ENCODE measurements around the gene NBEAL1. TPM values are rescaled to one million over a fixed set of nuclear protein-coding genes. Genes with fewer than 3 reads are reported as not detected.
"Not testable (repeated sequence)": the region's sequence is repeated elsewhere in the genome, so short reads cannot be mapped to it uniquely, and the experiment has no call there.

Gene NBEAL1
- total and polyA plus RNA-seq, 7 experiments from 2014 or later: 6.2 to 15.9 (median 11.8) TPM

GRCh38 chr2:203070701-203071100 is 56.0 kb downstream of the NBEAL1 start:
- intact Hi-C loops (cut with micrococcal nuclease): no loop called here
- H3K4me1 Mint-ChIP-seq: no peaks in the 10 kb centered on the region
- peaks cover 0 to 3% (median 0%) of the 10 kb centered on the region in 3 experiments for H3K36me3 ChIP-seq (ENCODE audit: control insufficient read depth in 2 of 3, insufficient read depth in 3 of 3, low read length in 3 of 3)
- no peaks in the 10 kb centered on the region for H3K27me3 ChIP-seq (ENCODE audit: control insufficient read depth in 2 of 2, insufficient read depth in 2 of 2, low read length in 2 of 2)
- DNase-seq (no peak), ATAC-seq (no peak)
- no peaks in the 10 kb centered on the region for H3K4me1 ChIP-seq (ENCODE audit: control insufficient read depth in 2 of 2, insufficient read depth in 2 of 2, low read length in 2 of 2)
- no peaks in the 10 kb centered on the region for H3K27me3 Mint-ChIP-seq
- H3K9me3 ChIP-seq (ENCODE audit: control insufficient read depth in 2 of 3, low read length in 3 of 3): no peaks in the 10 kb centered on the region
- CTCF ChIA-PET: no interaction called here
- H3K4me3 ChIP-seq (ENCODE audit: low read length): no peak overlapping the region
- POLR2A ChIA-PET: no interaction called here
- peaks cover 0 to 28% (median 0%) of the 10 kb centered on the region in 11 donors for H3K9me3 Mint-ChIP-seq
- H3K27ac ChIP-seq (ENCODE audit: low read depth, low read length): no peak overlapping the region
- H3K27ac Mint-ChIP-seq: no peak overlapping the region
- H3K36me3 Mint-ChIP-seq: peaks cover 4 to 52% (median 48%) of the 10 kb centered on the region in 5 donors
- no peak overlapping the region for H3K4me3 Mint-ChIP-seq

- no peak overlapping the region for H3K27ac ChIP-seq (ENCODE audit: low read depth, low read length)
- no peaks in the 10 kb centered on the region for H3K27me3 ChIP-seq (ENCODE audit: control insufficient read depth in 2 of 2, insufficient read depth in 2 of 2, low read length in 2 of 2)
- ATAC-seq (no peak), DNase-seq (no peak)
- peaks cover 0 to 3% (median 0%) of the 10 kb centered on the region in 3 experiments for H3K36me3 ChIP-seq (ENCODE audit: control insufficient read depth in 2 of 3, insufficient read depth in 3 of 3, low read length in 3 of 3)
- no peak overlapping the region for H3K4me3 Mint-ChIP-seq
- no peaks in the 10 kb centered on the region for H3K4me1 ChIP-seq (ENCODE audit: control insufficient read depth in 2 of 2, insufficient read depth in 2 of 2, low read length in 2 of 2)
- POLR2A ChIA-PET: no interaction called here
- no peaks in the 10 kb centered on the region for H3K4me1 Mint-ChIP-seq
- H3K27ac Mint-ChIP-seq: no peak overlapping the region
- no peaks in the 10 kb centered on the region for H3K27me3 Mint-ChIP-seq
- intact Hi-C loops (cut with micrococcal nuclease): no loop called here
- CTCF ChIA-PET: no interaction called here
- H3K4me3 ChIP-seq (ENCODE audit: low read length): no peak overlapping the region
- peaks cover 0 to 23% (median 0%) of the 10 kb centered on the region in 11 donors for H3K9me3 Mint-ChIP-seq
- H3K9me3 ChIP-seq (ENCODE audit: control insufficient read depth in 2 of 3, low read length in 3 of 3): no peaks in the 10 kb centered on the region
- H3K36me3 Mint-ChIP-seq: peaks cover 4 to 50% (median 48%) of the 10 kb centered on the region in 5 donors
These were observed 56.5 kb downstream of the NBEAL1 start for GRCh38 chr2:203071148-203071547.

- Mint-ChIP-seq H3K36me3 (peaks cover 4 to 50% (median 44%) of the 10 kb centered on the region in 5 donors), H3K9me3 (peaks cover 0 to 23% (median 0%) of the 10 kb centered on the region in 11 donors), H3K27me3 (no peaks in the 10 kb centered on the region), H3K4me3 (no peak overlapping the region), H3K4me1 (no peaks in the 10 kb centered on the region), H3K27ac (no peak overlapping the region)
- POLR2A ChIA-PET: no interaction called here
- no peak for ATAC-seq
- intact Hi-C loops (cut with micrococcal nuclease): no loop called here
- no peaks in the 10 kb centered on the region for H3K4me1 ChIP-seq (ENCODE audit: control insufficient read depth in 2 of 2, insufficient read depth in 2 of 2, low read length in 2 of 2)
- CTCF ChIA-PET: no interaction called here
- no peaks in the 10 kb centered on the region for H3K27me3 ChIP-seq (ENCODE audit: control insufficient read depth in 2 of 2, insufficient read depth in 2 of 2, low read length in 2 of 2)
- no peaks in the 10 kb centered on the region for H3K9me3 ChIP-seq (ENCODE audit: control insufficient read depth in 2 of 3, low read length in 3 of 3)
- H3K4me3 ChIP-seq (ENCODE audit: low read length): no peak overlapping the region
- no peak overlapping the region for H3K27ac ChIP-seq (ENCODE audit: low read depth, low read length)
- H3K36me3 ChIP-seq (ENCODE audit: control insufficient read depth in 2 of 3, insufficient read depth in 3 of 3, low read length in 3 of 3): peaks cover 0 to 3% (median 0%) of the 10 kb centered on the region in 3 experiments
- DNase-seq: no peak
These were observed 57.7 kb downstream of the NBEAL1 start for GRCh38 chr2:203072371-203072770.

GRCh38 chr2:203077451-203077850 is 62.8 kb downstream of the NBEAL1 start:
- Mint-ChIP-seq H3K27me3 (no peaks in the 10 kb centered on the region), H3K4me3 (no peak overlapping the region), H3K4me1 (no peaks in the 10 kb centered on the region), H3K9me3 (peaks cover 0 to 14% (median 0%) of the 10 kb centered on the region in 11 donors), H3K36me3 (peaks cover 1 to 31% (median 27%) of the 10 kb centered on the region in 5 donors), H3K27ac (no peak overlapping the region)
- ATAC-seq (no peak), DNase-seq (no peak)
- Histone ChIP-seq H3K36me3 (ENCODE audit: control insufficient read depth in 2 of 3, insufficient read depth in 3 of 3, low read length in 3 of 3) (peaks cover 0 to 3% (median 0%) of the 10 kb centered on the region in 3 experiments), H3K4me3 (ENCODE audit: low read length) (no peak overlapping the region), H3K4me1 (ENCODE audit: control insufficient read depth in 2 of 2, insufficient read depth in 2 of 2, low read length in 2 of 2) (no peaks in the 10 kb centered on the region), H3K27ac (ENCODE audit: low read depth, low read length) (no peak overlapping the region), H3K9me3 (ENCODE audit: control insufficient read depth in 2 of 3, low read length in 3 of 3) (no peaks in the 10 kb centered on the region), H3K27me3 (ENCODE audit: control insufficient read depth in 2 of 2, insufficient read depth in 2 of 2, low read length in 2 of 2) (no peaks in the 10 kb centered on the region)
- intact Hi-C loops (cut with micrococcal nuclease): no loop called here
- POLR2A ChIA-PET: no interaction called here
- CTCF ChIA-PET: no interaction called here

- ChIA-PET CTCF (no interaction called here), POLR2A (no interaction called here)
- Mint-ChIP-seq H3K4me1 (peaks cover 0 to 12% (median 0%) of the 10 kb centered on the region in 7 donors), H3K27me3 (no peaks in the 10 kb centered on the region), H3K36me3 (peaks cover 1 to 25% (median 13%) of the 10 kb centered on the region in 5 donors), H3K9me3 (no peaks in the 10 kb centered on the region), H3K27ac (no peak overlapping the region), H3K4me3 (no peak overlapping the region)
- Histone ChIP-seq H3K4me3 (ENCODE audit: low read length) (no peak overlapping the region), H3K4me1 (ENCODE audit: control insufficient read depth in 2 of 2, insufficient read depth in 2 of 2, low read length in 2 of 2) (no peaks in the 10 kb centered on the region), H3K27me3 (ENCODE audit: control insufficient read depth in 2 of 2, insufficient read depth in 2 of 2, low read length in 2 of 2) (no peaks in the 10 kb centered on the region), H3K9me3 (ENCODE audit: control insufficient read depth in 2 of 3, low read length in 3 of 3) (no peaks in the 10 kb centered on the region), H3K27ac (ENCODE audit: low read depth, low read length) (no peak overlapping the region), H3K36me3 (ENCODE audit: control insufficient read depth in 2 of 3, insufficient read depth in 3 of 3, low read length in 3 of 3) (no peaks in the 10 kb centered on the region)
- no peak for DNase-seq
- no peak for ATAC-seq
- intact Hi-C loops (cut with micrococcal nuclease): no loop called here
These were observed 65.9 kb downstream of the NBEAL1 start for GRCh38 chr2:203080447-203081045.

GRCh38 chr2:203083328-203083727 is 68.7 kb downstream of the NBEAL1 start:
- H3K27ac Mint-ChIP-seq: no peak overlapping the region

GRCh38 chr2:203086381-203086780 is 71.7 kb downstream of the NBEAL1 start:
- H3K27ac Mint-ChIP-seq; H3K9me3 ChIP-seq (ENCODE audit: control insufficient read depth in 2 of 3, low read length in 3 of 3); H3K9me3 Mint-ChIP-seq; intact Hi-C loops (cut with micrococcal nuclease); H3K27me3 ChIP-seq (ENCODE audit: control insufficient read depth in 2 of 2, insufficient read depth in 2 of 2, low read length in 2 of 2); CTCF ChIA-PET; ATAC-seq; H3K4me3 ChIP-seq (ENCODE audit: low read length); H3K27ac ChIP-seq (ENCODE audit: low read depth, low read length); DNase-seq; H3K27me3 Mint-ChIP-seq; H3K36me3 ChIP-seq (ENCODE audit: control insufficient read depth in 2 of 3, insufficient read depth in 3 of 3, low read length in 3 of 3); H3K4me1 ChIP-seq (ENCODE audit: control insufficient read depth in 2 of 2, insufficient read depth in 2 of 2, low read length in 2 of 2); POLR2A ChIA-PET; H3K4me3 Mint-ChIP-seq: not testable (repeated sequence)
- Mint-ChIP-seq H3K4me1 (peaks cover 0 to 12% (median 0%) of the 10 kb centered on the region in 7 donors), H3K36me3 (peaks cover 4 to 37% (median 15%) of the 10 kb centered on the region in 5 donors)

More at GRCh38 chr2:203083328-203083727, 68.7 kb downstream of the NBEAL1 start:
- Histone ChIP-seq H3K9me3 (ENCODE audit: control insufficient read depth in 2 of 3, low read length in 3 of 3) (no peaks in the 10 kb centered on the region), H3K4me3 (ENCODE audit: low read length) (no peak overlapping the region), H3K27ac (ENCODE audit: low read depth, low read length) (no peak overlapping the region), H3K27me3 (ENCODE audit: control insufficient read depth in 2 of 2, insufficient read depth in 2 of 2, low read length in 2 of 2) (no peaks in the 10 kb centered on the region), H3K4me1 (ENCODE audit: control insufficient read depth in 2 of 2, insufficient read depth in 2 of 2, low read length in 2 of 2) (no peaks in the 10 kb centered on the region), H3K36me3 (ENCODE audit: control insufficient read depth in 2 of 3, insufficient read depth in 3 of 3, low read length in 3 of 3) (no peaks in the 10 kb centered on the region)
- POLR2A ChIA-PET: no interaction called here
- ATAC-seq (no peak), DNase-seq (no peak)
- peaks cover 5 to 43% (median 22%) of the 10 kb centered on the region in 5 donors for H3K36me3 Mint-ChIP-seq
- H3K4me3 Mint-ChIP-seq: no peak overlapping the region
- H3K27me3 Mint-ChIP-seq: no peaks in the 10 kb centered on the region
- CTCF ChIA-PET: no interaction called here
- H3K9me3 Mint-ChIP-seq: no peaks in the 10 kb centered on the region
- intact Hi-C loops (cut with micrococcal nuclease): no loop called here
- H3K4me1 Mint-ChIP-seq: peaks cover 0 to 12% (median 0%) of the 10 kb centered on the region in 7 donors
